ENCODE data around the gene PPP1R14C. TPM values are rescaled to one million over a fixed set of nuclear protein-coding genes. Genes with fewer than 3 reads are reported as not detected.

The PPP1R14C gene
- polyA plus RNA-seq, 1 donor from 2014 or later = 14.0 TPM

DNA sequence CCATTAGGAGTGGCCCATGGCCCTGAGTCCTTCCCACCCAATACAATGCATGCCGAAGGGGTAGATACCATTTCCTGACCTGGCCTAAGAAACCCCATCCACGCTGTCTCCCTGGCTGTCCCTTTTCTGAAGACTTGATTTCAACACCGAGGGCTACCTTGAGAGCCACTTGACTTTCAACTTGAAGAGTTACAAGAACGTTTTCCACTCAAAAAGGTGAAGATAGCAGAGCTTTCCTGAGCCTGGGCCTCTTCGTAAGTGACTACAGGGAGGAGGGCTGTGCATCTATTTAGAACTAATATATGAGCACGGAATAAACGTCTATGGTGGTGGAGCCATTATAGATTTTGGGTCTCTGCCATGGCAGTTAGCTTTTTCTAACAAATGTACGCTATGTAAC, 14.4 kb upstream of the PPP1R14C start:
- no peaks in the 10 kb centered on the region for H3K9me3 ChIP-seq (ENCODE audit: low read length)
- no peak overlapping the region for H2AFZ ChIP-seq (ENCODE audit: low read depth, low read length)
- H3K4me3 ChIP-seq (ENCODE audit: low read length) = no peak overlapping the region
- H3K27me3 ChIP-seq (ENCODE audit: insufficient read depth, low read depth, low read length) = no peaks in the 10 kb centered on the region
- H3K4me2 ChIP-seq (ENCODE audit: low read length) = no peak overlapping the region
- no peaks in the 10 kb centered on the region for H4K20me1 ChIP-seq (ENCODE audit: insufficient read depth)
- no peaks in the 10 kb centered on the region for H3K36me3 ChIP-seq (ENCODE audit: insufficient read depth, low read length)
- no peaks in the 10 kb centered on the region for H3K9me2 ChIP-seq (ENCODE audit: insufficient read depth, low read length)
- no peak overlapping the region for H3K9ac ChIP-seq (ENCODE audit: low read length)
- no peak overlapping the region for H3K27ac ChIP-seq (ENCODE audit: low read length)
- TF ChIP-seq EP300 (conservative IDR thresholded peaks at IDR 0.05; ENCODE audit: poor library complexity, severe bottlenecking) = no peak
- no peak for TF ChIP-seq MXI1 (conservative IDR thresholded peaks at IDR 0.05; ENCODE audit: poor library complexity, severe bottlenecking)
- no peak for TF ChIP-seq POLR2AphosphoS5 (IDR thresholded peaks at IDR 0.05)
- TF ChIP-seq RAD21 (conservative IDR thresholded peaks at IDR 0.05) = no peak
- TF ChIP-seq, protein P1, sequence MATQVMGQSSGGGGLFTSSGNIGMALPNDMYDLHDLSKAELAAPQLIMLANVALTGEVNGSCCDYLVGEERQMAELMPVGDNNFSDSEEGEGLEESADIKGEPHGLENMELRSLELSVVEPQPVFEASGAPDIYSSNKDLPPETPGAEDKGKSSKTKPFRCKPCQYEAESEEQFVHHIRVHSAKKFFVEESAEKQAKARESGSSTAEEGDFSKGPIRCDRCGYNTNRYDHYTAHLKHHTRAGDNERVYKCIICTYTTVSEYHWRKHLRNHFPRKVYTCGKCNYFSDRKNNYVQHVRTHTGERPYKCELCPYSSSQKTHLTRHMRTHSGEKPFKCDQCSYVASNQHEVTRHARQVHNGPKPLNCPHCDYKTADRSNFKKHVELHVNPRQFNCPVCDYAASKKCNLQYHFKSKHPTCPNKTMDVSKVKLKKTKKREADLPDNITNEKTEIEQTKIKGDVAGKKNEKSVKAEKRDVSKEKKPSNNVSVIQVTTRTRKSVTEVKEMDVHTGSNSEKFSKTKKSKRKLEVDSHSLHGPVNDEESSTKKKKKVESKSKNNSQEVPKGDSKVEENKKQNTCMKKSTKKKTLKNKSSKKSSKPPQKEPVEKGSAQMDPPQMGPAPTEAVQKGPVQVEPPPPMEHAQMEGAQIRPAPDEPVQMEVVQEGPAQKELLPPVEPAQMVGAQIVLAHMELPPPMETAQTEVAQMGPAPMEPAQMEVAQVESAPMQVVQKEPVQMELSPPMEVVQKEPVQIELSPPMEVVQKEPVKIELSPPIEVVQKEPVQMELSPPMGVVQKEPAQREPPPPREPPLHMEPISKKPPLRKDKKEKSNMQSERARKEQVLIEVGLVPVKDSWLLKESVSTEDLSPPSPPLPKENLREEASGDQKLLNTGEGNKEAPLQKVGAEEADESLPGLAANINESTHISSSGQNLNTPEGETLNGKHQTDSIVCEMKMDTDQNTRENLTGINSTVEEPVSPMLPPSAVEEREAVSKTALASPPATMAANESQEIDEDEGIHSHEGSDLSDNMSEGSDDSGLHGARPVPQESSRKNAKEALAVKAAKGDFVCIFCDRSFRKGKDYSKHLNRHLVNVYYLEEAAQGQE (IDR thresholded peaks at IDR 0.05; ENCODE audit: borderline replicate concordance) = no peak
- TF ChIP-seq, protein P2, sequence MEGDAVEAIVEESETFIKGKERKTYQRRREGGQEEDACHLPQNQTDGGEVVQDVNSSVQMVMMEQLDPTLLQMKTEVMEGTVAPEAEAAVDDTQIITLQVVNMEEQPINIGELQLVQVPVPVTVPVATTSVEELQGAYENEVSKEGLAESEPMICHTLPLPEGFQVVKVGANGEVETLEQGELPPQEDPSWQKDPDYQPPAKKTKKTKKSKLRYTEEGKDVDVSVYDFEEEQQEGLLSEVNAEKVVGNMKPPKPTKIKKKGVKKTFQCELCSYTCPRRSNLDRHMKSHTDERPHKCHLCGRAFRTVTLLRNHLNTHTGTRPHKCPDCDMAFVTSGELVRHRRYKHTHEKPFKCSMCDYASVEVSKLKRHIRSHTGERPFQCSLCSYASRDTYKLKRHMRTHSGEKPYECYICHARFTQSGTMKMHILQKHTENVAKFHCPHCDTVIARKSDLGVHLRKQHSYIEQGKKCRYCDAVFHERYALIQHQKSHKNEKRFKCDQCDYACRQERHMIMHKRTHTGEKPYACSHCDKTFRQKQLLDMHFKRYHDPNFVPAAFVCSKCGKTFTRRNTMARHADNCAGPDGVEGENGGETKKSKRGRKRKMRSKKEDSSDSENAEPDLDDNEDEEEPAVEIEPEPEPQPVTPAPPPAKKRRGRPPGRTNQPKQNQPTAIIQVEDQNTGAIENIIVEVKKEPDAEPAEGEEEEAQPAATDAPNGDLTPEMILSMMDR (IDR thresholded peaks at IDR 0.05; ENCODE audit: poor library complexity, severe bottlenecking) = no peak
- no peak for TF ChIP-seq SMC3 (conservative IDR thresholded peaks at IDR 0.05; ENCODE audit: poor library complexity)
- TF ChIP-seq TAF1 (IDR thresholded peaks at IDR 0.05; ENCODE audit: low read depth) = no peak
- no peak for TF ChIP-seq EZH2 (IDR thresholded peaks at IDR 0.05; ENCODE audit: borderline replicate concordance, insufficient read depth, low read length, poor library complexity, severe bottlenecking)
- no peaks in the 10 kb centered on the region for H3F3A ChIP-seq (ENCODE audit: insufficient read depth, low read length, poor library complexity, severe bottlenecking)
- no peaks in the 10 kb centered on the region for H3K79me2 ChIP-seq (replicated peaks; ENCODE audit: insufficient read depth, low read length)

GRCh38 chr6:150129616-150130505, 13.0 kb upstream of the PPP1R14C start:
- H4K20me1 ChIP-seq (ENCODE audit: insufficient read depth) = no peaks in the 10 kb centered on the region

More at GRCh38 chr6:150129616-150130505, 13.0 kb upstream of the PPP1R14C start:
- Histone ChIP-seq H3K79me2 (replicated peaks; ENCODE audit: insufficient read depth, low read length) (no peaks in the 10 kb centered on the region), H2AFZ (ENCODE audit: low read depth, low read length) (no peak overlapping the region), H3K4me3 (ENCODE audit: low read length) (no peak overlapping the region), H3K27me3 (ENCODE audit: insufficient read depth, low read depth, low read length) (no peaks in the 10 kb centered on the region), H3K4me2 (ENCODE audit: low read length) (no peak overlapping the region), H3F3A (ENCODE audit: insufficient read depth, low read length, poor library complexity, severe bottlenecking) (no peaks in the 10 kb centered on the region), H3K9me3 (ENCODE audit: low read length) (no peaks in the 10 kb centered on the region), H3K9ac (ENCODE audit: low read length) (no peak overlapping the region), H3K9me2 (ENCODE audit: insufficient read depth, low read length) (no peaks in the 10 kb centered on the region), H3K36me3 (ENCODE audit: insufficient read depth, low read length) (no peaks in the 10 kb centered on the region), H3K27ac (ENCODE audit: low read length) (no peak overlapping the region)
- no peak for TF ChIP-seq TAF1 (IDR thresholded peaks at IDR 0.05; ENCODE audit: low read depth)
- no peak for TF ChIP-seq EP300 (conservative IDR thresholded peaks at IDR 0.05; ENCODE audit: poor library complexity, severe bottlenecking)
- TF ChIP-seq, protein P1 (IDR thresholded peaks at IDR 0.05; ENCODE audit: borderline replicate concordance) = no peak
- no peak for TF ChIP-seq EZH2 (IDR thresholded peaks at IDR 0.05; ENCODE audit: borderline replicate concordance, insufficient read depth, low read length, poor library complexity, severe bottlenecking)
- TF ChIP-seq MXI1 (conservative IDR thresholded peaks at IDR 0.05; ENCODE audit: poor library complexity, severe bottlenecking) = no peak

Data from neural cell (in vitro differentiated cells).